K562 (cell line): Measurements from ENCODE around the gene PABPC1L. TPM values are rescaled to one million over a fixed set of nuclear protein-coding genes. Genes with fewer than 3 reads are reported as not detected.

ENCODE experiments used
- ATAC-seq: fragments of 200-7000 bp; cut with Tn5 transposase; 3 replicates; pipeline ENCODE4 v1.9.1; 2020; ENCODE audit warnings: moderate library complexity
- BruUV-seq: library from RNA; stranded (reverse); fragments of 400-500 nt; replicated peaks from 2 replicates; lab custom pipeline; 2021; lab: Mats Ljungman, UMichigan
- CTCF ChIA-PET: fragments of 300-600 bp; formaldehyde crosslinking; extraction: SDS; loops from one replicate; lab custom pipeline; 2021; ENCODE audit warnings: low intra/inter-chr PET ratio; lab: Yijun Ruan, JAX
- POLR2A ChIA-PET: fragments of 300-600, 350-650 bp; sonication (Branson Sonifier 250); formaldehyde crosslinking; extraction: SDS; loops from one replicate; lab custom pipeline; 2021; ENCODE audit warnings: antibody characterized with exemption, inconsistent platforms; lab: Yijun Ruan, JAX
- DNase-seq, 4 experiments: peaks; one replicate each; pipeline versions ENCODE4 v3.0.0 to v3.0.0-alpha.2; 2011 to 2018; ENCODE audit warnings: low spot score in 3 of 4, mixed read lengths in 3 of 4; ENCODE audit errors: extremely low read depth in 1 of 4
- FAIRE-seq: peaks from 2 replicates; lab custom pipeline; 2011; peaks lifted over from hg19 to GRCh38; lab: Jason Lieb, UNC
- H2AFZ ChIP-seq: 2 replicates; pipeline ENCODE4 v1.6.0; 2011; ENCODE audit warnings: low read depth, low read length, control low read depth, inconsistent platforms
- H3K27ac ChIP-seq: fragments of 200-600 bp; 3 replicates; pipeline ENCODE4 v1.8.0; 2011; ENCODE audit warnings: low read depth, mild to moderate bottlenecking, control low read depth, inconsistent platforms, low read length, moderate library complexity, mixed read lengths; ENCODE audit errors: extremely low read depth
- H3K27me3 ChIP-seq, 2 experiments: fragments of 300-600 bp in 1 of 2; 2 replicates in 1 of 2; 3 replicates in 1 of 2; pipeline versions ENCODE4 v1.6.0 to v1.8.0; 2011; ENCODE audit warnings: inconsistent platforms in 2 of 2, low read length in 2 of 2, mild to moderate bottlenecking in 1 of 2, mixed read lengths in 1 of 2, moderate library complexity in 1 of 2; ENCODE audit not compliant: control insufficient read depth in 2 of 2, insufficient read depth in 2 of 2
- H3K36me3 ChIP-seq: fragments of 300-600 bp; 3 replicates; pipeline ENCODE4 v1.8.0; 2011; ENCODE audit warnings: mild to moderate bottlenecking, low read length, inconsistent platforms; ENCODE audit not compliant: control insufficient read depth, insufficient read depth
- H3K4me1 ChIP-seq, 2 experiments: fragments of 200-600 bp in 1 of 2; replicated peaks in 1 of 2; 2 replicates in 1 of 2; 3 replicates in 1 of 2; pipeline versions ENCODE4 v1.5.1 to v1.8.0; 2011; ENCODE audit warnings: inconsistent platforms in 2 of 2, low read length in 2 of 2, mild to moderate bottlenecking in 1 of 2, mixed read lengths in 1 of 2, moderate library complexity in 1 of 2; ENCODE audit not compliant: control insufficient read depth in 2 of 2, insufficient read depth in 2 of 2
- H3K4me2 ChIP-seq: 2 replicates; pipeline ENCODE4 v1.6.1; 2011; ENCODE audit warnings: low read length, control low read depth, inconsistent platforms, mixed read lengths; ENCODE audit not compliant: insufficient read depth
- H3K4me3 ChIP-seq: fragments of 200-600 bp; sonication (generic), shearing (Covaris generic); 2 replicates; pipeline ENCODE4 v1.5.1; 2016; ENCODE audit warnings: control low read depth, inconsistent platforms
- H3K79me2 ChIP-seq: fragments of 200-600 bp; 3 replicates; pipeline ENCODE4 v1.8.0; 2011; ENCODE audit warnings: low read length, inconsistent platforms; ENCODE audit not compliant: control insufficient read depth, insufficient read depth
- H3K9ac ChIP-seq, 2 experiments: 2 replicates each; pipeline versions ENCODE4 v1.6.0 to v1.6.1; 2011; ENCODE audit warnings: low read depth in 2 of 2, low read length in 2 of 2, control low read depth in 1 of 2, inconsistent platforms in 1 of 2, mild to moderate bottlenecking in 1 of 2, mixed read lengths in 1 of 2; ENCODE audit not compliant: insufficient read depth in 1 of 2
- H3K9me1 ChIP-seq: one replicate; pipeline ENCODE4 v1.6.0; 2011; ENCODE audit warnings: inconsistent platforms, mild to moderate bottlenecking, low read length, moderate library complexity; ENCODE audit not compliant: control insufficient read depth, insufficient read depth
- H3K9me3 ChIP-seq: replicated peaks from 2 replicates; pipeline ENCODE4 v1.5.1; 2011; ENCODE audit warnings: low read depth, low read length, inconsistent platforms; ENCODE audit not compliant: control insufficient read depth, insufficient read depth
- H4K20me1 ChIP-seq: replicated peaks from 2 replicates; pipeline ENCODE4 v1.6.1; 2011; ENCODE audit warnings: low read length, inconsistent platforms, mixed read lengths; ENCODE audit not compliant: control insufficient read depth, insufficient read depth
- BCOR ChIP-seq: fragments of 450-650 bp; IDR thresholded peaks from 2 replicates; pipeline ENCODE4 v1.6.1; 2016
- DLX4 ChIP-seq: fragments of 250-450 bp; sonication (Bioruptor Pico); IDR thresholded peaks from 2 replicates; pipeline ENCODE4 v1.6.1; 2021; ENCODE audit warnings: mild to moderate bottlenecking
- ETV5 ChIP-seq: sonication (generic); formaldehyde crosslinking; IDR thresholded peaks from 2 replicates; pipeline ENCODE4 v1.4.0; 2020; ENCODE audit warnings: low read depth, mild to moderate bottlenecking, missing genetic modification reagents
- HEY1 ChIP-seq: fragments of 250-450 bp; sonication (Bioruptor Pico); IDR thresholded peaks from 2 replicates; pipeline ENCODE4 v1.5.0; 2020; ENCODE audit warnings: mild to moderate bottlenecking, moderate library complexity, borderline replicate concordance
- NRF1 ChIP-seq, 2 experiments: fragments of 450-650 bp; IDR thresholded peaks in 1 of 2; conservative IDR thresholded peaks in 1 of 2; 2 replicates each; pipeline ENCODE4 v1.6.1; 2014; ENCODE audit warnings: mild to moderate bottlenecking in 2 of 2
- RBM25 ChIP-seq: fragments of 200-400 bp; formaldehyde crosslinking; IDR thresholded peaks from 2 replicates; pipeline ENCODE4 v1.6.1; 2018; ENCODE audit warnings: low read length, low read depth, moderate library complexity; ENCODE audit not compliant: severe bottlenecking
- SAFB ChIP-seq: fragments of 200-400 bp; formaldehyde crosslinking; IDR thresholded peaks from 2 replicates; pipeline ENCODE4 v1.6.1; 2017; ENCODE audit warnings: low read depth, low read length, borderline replicate concordance
- TCFL5 ChIP-seq: fragments of 250-450 bp; sonication (Bioruptor Pico); conservative IDR thresholded peaks from 2 replicates; pipeline ENCODE4 v1.6.1; 2021; ENCODE audit warnings: mild to moderate bottlenecking, moderate library complexity, matching md5 sums
- ZNF41 ChIP-seq: fragments of 250-450 bp; sonication (Bioruptor Pico); conservative IDR thresholded peaks from 2 replicates; pipeline ENCODE4 v1.4.0; 2020; ENCODE audit warnings: mild to moderate bottlenecking
- ZNF764 ChIP-seq: fragments of 250-450 bp; sonication (Bioruptor Pico); IDR thresholded peaks from 2 replicates; pipeline ENCODE4 v1.4.0; 2020; ENCODE audit warnings: low read depth, mild to moderate bottlenecking, moderate library complexity
- WGBS: fragments of 100-300 bp; shearing (Covaris generic); methylation state at CpG from one replicate; pipeline ENCODE4 v1.1.6; 2016; ENCODE audit warnings: low coverage, mixed read lengths; ENCODE audit not compliant: insufficient coverage; ENCODE audit errors: missing lambda C conversion rate; 5-methylcytosine and 5-hydroxymethylcytosine counted together
- in situ Hi-C: fragments of 300-500 bp; cut with MboI; formaldehyde crosslinking; loops from 4 replicates; pipeline ENCODE4 v1.15.0; 2018; ENCODE audit warnings: inconsistent platforms, mixed read lengths
- intact Hi-C: fragments of 100-400 bp; cut with micrococcal nuclease; formaldehyde crosslinking; loops from 2 replicates; pipeline ENCODE4 v1.14.2; 2022
- polyA plus RNA-seq, 8 experiments: library from polyadenylated mRNA; depleted of rRNA in 4 of 8; stranded (reverse) in 5 of 8; unstranded in 3 of 8; fragments of >200 nt; fragmentation: Nextera tagmentation in 2 of 8; fragmentation: Illumina TruSeq in 1 of 8; extraction: Ambion mirVana in 2 of 8; extraction: Trizol in 1 of 8; gene quantifications; 2 replicates each; pipeline versions ENCODE4 v1.2.1 to v1.2.3, GENCODE V29; 2011 to 2014; ENCODE audit warnings: inconsistent platforms in 1 of 8, missing spikeins in 1 of 8
- total RNA-seq, 7 experiments: library from RNA; depleted of rRNA in 6 of 7; stranded (reverse); fragments of >200 nt in 6 of 7; fragmentation: Illumina TruSeq in 2 of 7; extraction: Trizol in 2 of 7; gene quantifications; 2 replicates each; pipeline versions ENCODE4 v1.2.1 to v1.2.3, GENCODE V29; 2011 to 2021; ENCODE audit warnings: low replicate concordance in 1 of 7

Gene PABPC1L
- total and polyA plus RNA-seq, 9 of the 15 experiments (the other 6 are each of a cell fraction or from before 2014, with no cell fraction given): 6.0 to 90.3 (median 15.8) TPM

GRCh38 chr20:44887466-44887865 is 22.4 kb upstream of the PABPC1L start (continued):
- TF ChIP-seq DLX4 (CRISPR knock-in tag) (no peak), NRF1 (conservative IDR thresholded peaks at IDR 0.05 in 1 of 2, IDR thresholded peaks at IDR 0.05 in 1 of 2) (no peak), HEY1 (CRISPR knock-in tag) (no peak), ZNF41 (CRISPR knock-in tag) (no peak), ETV5 (CRISPR knock-in tag) (no peak), TCFL5 (CRISPR knock-in tag) (no peak), SAFB (no peak)

GRCh38 chr20:44888226-44889103 is 21.4 kb upstream of the PABPC1L start:
- TF ChIP-seq RBM25 (peak; percentile 72), BCOR (peak; percentile 24; the same call in 1 of the 2 replicates), ZNF764 (CRISPR knock-in tag) (no peak)
- H3K79me2 ChIP-seq: peaks cover 81% of the 10 kb centered on the region
- no peak overlapping the region for H3K9ac ChIP-seq
- no peak overlapping the region for H2AFZ ChIP-seq
- H3K4me3 ChIP-seq: no peak overlapping the region
- no peak for FAIRE-seq
- POLR2A ChIA-PET: interaction anchor here (0.8 to 6.5 kb wide), 6 partner anchors 9 to 222 kb away, joined by 3 to 27 read pairs (median 8); partner anchors contain the start of gene PABPC1L
- no peaks in the 10 kb centered on the region for H3K27me3 ChIP-seq
- H3K4me2 ChIP-seq: no peak overlapping the region
- no peak overlapping the region for H3K27ac ChIP-seq
- DNase-seq: no peak
- in situ Hi-C loops (no loop called here), intact Hi-C loops (no loop called here)
- BruUV-seq: no TSS peak
- peaks cover 8 to 23% of the 10 kb centered on the region in 2 experiments for H3K4me1 ChIP-seq
- peaks cover 62% of the 10 kb centered on the region for H3K36me3 ChIP-seq
- WGBS: 75% methylated on average over 6 of the region's 6 CpGs
- no peaks in the 10 kb centered on the region for H3K9me3 ChIP-seq
- no peak for ATAC-seq
- no peaks in the 10 kb centered on the region for H3K9me1 ChIP-seq
- CTCF ChIA-PET: no interaction called here
- H4K20me1 ChIP-seq: peaks cover 23% of the 10 kb centered on the region
